Epithelial cell of esophagus (primary cell): ENCODE measurements around the gene TBC1D3B.
"Not testable (repeated sequence)": the region's sequence is repeated elsewhere in the genome, so short reads cannot be mapped to it uniquely, and the experiment has no call there.

Experiments used
- DNase-seq: peaks from one replicate; pipeline ENCODE4 v3.0.0; 2010; ENCODE audit warnings: low read depth
- H3K4me3 ChIP-seq: 2 replicates; pipeline ENCODE4 v1.5.1; 2011; ENCODE audit warnings: mild to moderate bottlenecking, low read length, control low read depth
- CTCF ChIP-seq: IDR thresholded peaks from 2 replicates; pipeline ENCODE4 v1.5.1; 2011; ENCODE audit warnings: low read depth, mild to moderate bottlenecking, low read length, control low read depth, inconsistent platforms; ENCODE audit not compliant: insufficient read depth; ENCODE audit errors: missing control alignments

The TBC1D3B gene

DNA sequence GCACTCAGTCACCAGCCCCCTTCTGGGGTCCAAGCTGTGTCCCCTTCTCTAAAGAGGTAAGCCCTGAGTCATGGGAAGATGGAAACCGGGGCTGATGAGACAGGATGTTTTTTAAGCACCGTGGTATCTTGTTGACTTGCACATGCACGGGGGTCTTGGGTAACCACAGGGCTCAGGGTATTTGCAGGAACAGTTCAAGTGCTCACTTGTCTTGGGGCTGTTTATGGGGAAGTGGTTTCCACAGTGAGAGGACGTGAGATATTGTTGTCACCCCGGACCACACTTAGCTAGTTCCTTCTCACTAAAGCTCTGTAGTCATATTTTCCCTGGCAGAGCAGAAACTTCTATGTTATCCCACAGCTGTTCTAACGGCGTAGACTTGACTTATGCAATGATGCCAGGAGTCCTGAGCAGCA is 12.5 kb upstream of the TBC1D3B start:
- H3K4me3 ChIP-seq, result no peak overlapping the region
- no peak for DNase-seq

DNA sequence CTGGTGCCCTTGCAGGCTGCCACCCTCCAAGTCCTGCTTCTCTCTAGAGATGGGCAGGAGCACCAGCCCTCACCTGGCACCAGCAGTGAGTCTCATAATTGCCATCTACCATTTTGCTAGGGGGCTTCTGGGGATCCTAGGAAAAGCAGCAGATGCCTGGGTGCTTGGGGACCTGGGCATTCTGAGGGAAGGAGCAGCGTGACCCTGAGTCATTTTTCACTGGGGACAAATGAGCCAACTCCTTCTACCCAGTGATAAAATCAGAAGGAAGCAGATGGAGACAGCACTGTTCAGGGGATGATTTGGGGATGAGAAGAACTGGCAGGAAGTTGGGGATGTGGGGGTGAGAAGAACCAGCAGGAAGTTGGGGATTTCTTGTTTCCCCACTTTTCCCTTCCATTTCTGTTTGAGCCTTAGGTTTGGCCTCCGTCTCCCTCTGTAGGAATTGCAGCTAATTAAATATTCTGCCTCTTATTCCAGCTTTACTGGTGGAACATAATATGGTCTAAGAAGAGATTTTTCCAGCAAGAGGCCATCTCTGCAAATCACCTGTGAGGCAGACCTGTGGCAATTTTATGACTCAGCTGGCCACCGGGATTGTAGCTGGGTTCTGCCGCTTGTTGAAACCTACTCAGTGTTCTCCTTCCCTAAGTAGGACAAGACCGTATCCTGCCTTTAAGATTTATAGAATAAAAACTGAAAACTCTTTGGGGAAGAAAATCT is 11.7 kb upstream of the TBC1D3B start:
- H3K4me3 ChIP-seq, DNase-seq: not testable (repeated sequence)

More for the DNA sequence above, 12.5 kb upstream of the TBC1D3B start:
- TF ChIP-seq CTCF, result no peak

GRCh38 chr17:36186810-36187763 is 10.7 kb upstream of the TBC1D3B start:
- DNase-seq, H3K4me3 ChIP-seq: not testable (repeated sequence)

- H3K4me3 ChIP-seq, result no peak overlapping the region
- TF ChIP-seq CTCF, result no peak
- DNase-seq, result no peak
Measured at GRCh38 chr17:36185416-36185815, 9.0 kb upstream of the TBC1D3B start.

- TF ChIP-seq CTCF, result no peak
- H3K4me3 ChIP-seq, result no peak overlapping the region
- DNase-seq, result no peak
Measured at GRCh38 chr17:36184023-36184765, 7.8 kb upstream of the TBC1D3B start.

- peak overlapping the region; percentile 46 for H3K4me3 ChIP-seq
- no peak for TF ChIP-seq CTCF
- DNase-seq, result peak; percentile 83
Measured at GRCh38 chr17:36183001-36183971, 6.8 kb upstream of the TBC1D3B start.
